ENCODE measurements around the gene RIGI.

GRCh38 chr9:32551276-32552051 lies 25.5 kb upstream of the RIGI start:
- TF ChIP-seq CTCF (IDR thresholded peaks at IDR 0.05; ENCODE audit: borderline replicate concordance, extremely low read depth, low read length, poor library complexity, severe bottlenecking) (no peak), EZH2 (IDR thresholded peaks at IDR 0.05; ENCODE audit: borderline replicate concordance, low read depth, low read length, severe bottlenecking) (no peak)

Measured in DND-41 (cell line).